ENCODE results near the gene KNOP1. TPM values are rescaled to one million over a fixed set of nuclear protein-coding genes. Genes with fewer than 3 reads are reported as not detected.

Gene KNOP1
- total and polyA plus RNA-seq, 10 donors, result 7.1 to 13.7 (median 9.9) TPM

GRCh38 chr16:19664166-19664565, 53.9 kb downstream of the KNOP1 start:
- Histone ChIP-seq H3K4me1 (no peaks in the 10 kb centered on the region), H3K27me3 (replicated peaks in 1 of 7) (no peaks in the 10 kb centered on the region), H3K9me3 (peaks cover 0 to 11% (median 0%) of the 10 kb centered on the region in 8 donors), H3K27ac (no peak overlapping the region), H3K36me3 (peaks cover 0 to 84% (median 22%) of the 10 kb centered on the region in 6 donors), H3K4me3 (no peak overlapping the region)
- WGBS, 5 donors, result 96 to 99% (median 97%) methylated on average over 6 of the region's 6 CpGs
- intact Hi-C loops (cut with DNase I; ENCODE audit: low total_unique reads), result no loop called here
- no peak for TF ChIP-seq POLR2AphosphoS5 (IDR thresholded peaks at IDR 0.05)
- TF ChIP-seq POLR2A (IDR thresholded peaks at IDR 0.05), result no peak
- TF ChIP-seq CTCF (IDR thresholded peaks at IDR 0.05 in 8 of 11, conservative IDR thresholded peaks at IDR 0.05 in 3 of 11), result no peak
- DNase-seq, result no peak

- Histone ChIP-seq H3K27me3 (replicated peaks in 1 of 7) (no peaks in the 10 kb centered on the region), H3K27ac (no peak overlapping the region), H3K4me3 (no peak overlapping the region), H3K36me3 (peaks cover 0 to 84% (median 26%) of the 10 kb centered on the region in 6 donors), H3K4me1 (no peaks in the 10 kb centered on the region), H3K9me3 (peaks cover 0 to 11% (median 0%) of the 10 kb centered on the region in 8 donors)
- intact Hi-C loops (cut with DNase I; ENCODE audit: low total_unique reads), result no loop called here
- no peak for DNase-seq
- 93 to 100% (median 94%) methylated on average over 7 of the region's 7 CpGs for WGBS, 5 donors
- TF ChIP-seq CTCF (IDR thresholded peaks at IDR 0.05 in 8 of 11, conservative IDR thresholded peaks at IDR 0.05 in 3 of 11), result no peak
- no peak for TF ChIP-seq POLR2AphosphoS5 (IDR thresholded peaks at IDR 0.05)
- TF ChIP-seq POLR2A (IDR thresholded peaks at IDR 0.05), result no peak
Measured at GRCh38 chr16:19662351-19662750, 55.7 kb downstream of the KNOP1 start.

GRCh38 chr16:19660432-19660831, 57.6 kb downstream of the KNOP1 start:
- intact Hi-C loops (cut with DNase I; ENCODE audit: low total_unique reads), result no loop called here

GRCh38 chr16:19659554-19659953, 58.5 kb downstream of the KNOP1 start:
- no peak for TF ChIP-seq POLR2AphosphoS5 (IDR thresholded peaks at IDR 0.05)
- TF ChIP-seq CTCF (IDR thresholded peaks at IDR 0.05 in 8 of 11, conservative IDR thresholded peaks at IDR 0.05 in 3 of 11), result no peak
- no peak for TF ChIP-seq POLR2A (IDR thresholded peaks at IDR 0.05)
- no peak overlapping the region for H3K27ac ChIP-seq
- DNase-seq, result no peak
- H3K27me3 ChIP-seq (replicated peaks in 1 of 7), result no peaks in the 10 kb centered on the region
- H3K9me3 ChIP-seq, result peaks cover 0 to 4% (median 0%) of the 10 kb centered on the region in 8 donors
- H3K36me3 ChIP-seq, result peaks cover 0 to 93% (median 37%) of the 10 kb centered on the region in 6 donors
- H3K4me3 ChIP-seq, result no peak overlapping the region
- intact Hi-C loops (cut with DNase I; ENCODE audit: low total_unique reads), result no loop called here
- H3K4me1 ChIP-seq, result no peaks in the 10 kb centered on the region
- WGBS, 5 donors, result 86 to 97% (median 94%) methylated on average over 1 of the region's 1 CpG

More at GRCh38 chr16:19660432-19660831, 57.6 kb downstream of the KNOP1 start:
- TF ChIP-seq CTCF (IDR thresholded peaks at IDR 0.05 in 8 of 11, conservative IDR thresholded peaks at IDR 0.05 in 3 of 11), result no peak
- Histone ChIP-seq H3K36me3 (peaks cover 0 to 93% (median 30%) of the 10 kb centered on the region in 6 donors), H3K9me3 (peaks cover 0 to 10% (median 0%) of the 10 kb centered on the region in 8 donors), H3K4me3 (no peak overlapping the region), H3K27me3 (replicated peaks in 1 of 7) (no peaks in the 10 kb centered on the region), H3K4me1 (no peaks in the 10 kb centered on the region), H3K27ac (no peak overlapping the region)
- 83 to 94% (median 90%) methylated on average over 1 of the region's 1 CpG for WGBS, 5 donors
- no peak for DNase-seq
